NCI-H82 (cell line): ENCODE results near the gene AURKB.
"Not testable (repeated sequence)": the region's sequence is repeated elsewhere in the genome, so short reads cannot be mapped to it uniquely, and the experiment has no call there.

Source experiments
- DNase-seq: peaks from one replicate; lab custom pipeline; 2025; lab: John Stamatoyannopoulos, UW

Gene AURKB

DNA sequence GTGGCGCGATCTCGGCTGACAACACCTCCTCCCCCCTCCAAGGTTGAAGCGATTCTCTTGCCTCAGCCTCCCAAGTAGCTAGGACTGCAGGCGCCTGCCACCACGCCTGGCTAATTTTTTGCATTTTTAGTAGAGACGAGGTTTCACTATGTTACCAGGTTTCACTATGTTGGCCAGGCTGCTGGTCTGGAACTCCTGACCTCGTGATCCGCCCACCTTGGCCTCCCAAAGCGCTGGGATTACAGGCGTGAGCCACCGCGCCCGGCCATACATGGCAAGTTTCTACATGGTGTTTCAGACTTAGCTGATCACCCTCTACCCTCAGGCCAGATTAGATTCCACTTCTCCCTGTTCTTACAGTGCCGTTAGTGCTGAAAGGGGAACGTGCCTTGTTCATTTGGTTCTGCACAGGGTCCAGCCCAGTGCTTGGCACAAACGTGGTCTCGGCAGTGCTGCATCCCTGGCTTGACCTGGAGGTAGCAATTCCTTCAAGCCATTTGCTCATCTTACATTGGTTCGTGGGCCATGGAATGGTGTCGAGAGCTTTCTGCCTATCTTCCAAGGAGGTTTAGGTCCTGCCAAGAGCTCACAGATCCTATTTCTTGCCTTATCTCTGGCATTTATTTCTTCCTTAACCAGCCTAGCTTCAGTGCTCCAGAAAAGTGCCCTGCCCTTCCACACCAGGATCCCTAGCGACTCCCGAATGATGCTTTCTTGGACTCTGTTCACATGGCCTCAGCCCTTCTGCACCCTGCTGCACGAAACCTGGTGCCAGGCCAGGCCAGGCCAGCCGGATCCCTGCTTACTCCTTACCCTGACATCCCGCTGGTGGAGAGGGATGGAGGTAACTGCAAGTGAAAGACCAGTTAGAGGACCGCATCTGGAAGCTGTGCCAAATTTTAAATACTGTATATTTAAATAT lies 14.8 kb upstream of the AURKB start:
- no peak for DNase-seq

DNA sequence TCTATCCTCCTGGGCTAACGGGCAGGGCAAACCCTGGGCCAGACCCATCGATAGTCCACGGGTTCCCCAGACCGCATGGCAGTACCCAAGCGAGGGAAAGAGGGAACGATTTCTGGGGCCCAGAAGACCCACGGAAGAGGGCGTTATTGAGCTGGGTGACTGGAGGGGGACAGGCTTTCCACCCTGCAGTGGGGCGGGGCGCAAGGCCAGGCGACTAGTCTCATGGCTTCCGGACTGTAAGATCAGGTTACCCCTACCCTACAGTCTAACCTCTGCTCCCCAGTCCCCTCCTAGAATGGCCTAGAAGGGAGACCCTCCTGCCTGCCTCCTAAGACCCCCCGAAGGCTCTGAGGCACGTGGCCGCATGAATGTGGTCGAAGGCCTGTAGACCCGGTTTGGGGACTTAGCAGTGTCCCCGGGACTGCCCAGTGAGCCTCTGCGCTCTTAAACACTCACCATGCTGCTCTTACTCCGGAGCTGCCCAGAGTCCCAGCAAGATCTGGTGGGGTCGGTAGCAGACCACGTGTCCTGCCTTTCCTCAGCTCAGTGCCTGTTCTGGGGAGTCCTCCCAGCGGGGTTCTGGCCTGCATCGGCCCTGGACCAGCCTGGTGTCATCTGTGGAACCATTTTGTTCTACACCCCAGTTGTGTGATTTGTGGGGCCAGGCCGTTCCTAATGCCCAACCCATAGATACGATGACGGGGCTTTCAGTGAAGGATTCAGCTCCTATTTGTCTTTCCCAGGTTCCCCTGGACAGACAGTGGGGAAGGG lies 13.2 kb upstream of the AURKB start:
- peak; percentile 93 for DNase-seq

DNA sequence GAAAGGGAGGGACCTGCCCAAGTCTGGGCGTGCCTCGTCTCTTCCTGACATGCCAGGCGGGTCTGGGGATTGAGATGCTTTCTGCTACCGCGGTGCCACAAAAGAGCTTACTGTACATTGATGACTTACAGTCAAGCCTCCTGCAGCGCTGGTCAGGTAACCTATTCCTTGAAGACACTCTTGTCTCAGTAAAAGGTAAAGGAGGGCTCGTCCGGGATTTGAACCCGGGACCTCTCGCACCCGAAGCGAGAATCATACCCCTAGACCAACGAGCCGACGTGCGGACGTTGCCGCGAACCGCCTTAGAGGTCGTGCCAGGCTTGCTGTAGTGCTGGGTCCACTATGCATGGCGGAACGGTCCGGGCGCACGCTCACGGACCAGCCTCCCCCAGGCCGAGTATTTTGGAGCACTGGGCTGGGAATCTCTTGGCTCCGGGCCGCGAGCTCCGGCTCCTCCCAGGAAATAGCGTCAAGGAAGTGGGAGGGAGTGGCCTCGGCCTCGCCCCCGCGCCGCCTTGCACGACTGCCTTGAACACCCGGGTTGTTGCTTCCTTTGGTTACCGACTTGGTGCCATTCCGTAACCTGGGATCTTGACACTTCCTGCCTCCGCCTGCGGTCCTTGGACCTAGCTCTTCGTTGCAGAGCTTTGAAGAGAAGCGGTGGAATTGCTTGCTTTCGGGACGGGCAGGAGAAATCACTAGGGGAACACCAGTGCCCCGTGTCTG lies 12.4 kb upstream of the AURKB start:
- DNase-seq = peak; percentile 97

DNA sequence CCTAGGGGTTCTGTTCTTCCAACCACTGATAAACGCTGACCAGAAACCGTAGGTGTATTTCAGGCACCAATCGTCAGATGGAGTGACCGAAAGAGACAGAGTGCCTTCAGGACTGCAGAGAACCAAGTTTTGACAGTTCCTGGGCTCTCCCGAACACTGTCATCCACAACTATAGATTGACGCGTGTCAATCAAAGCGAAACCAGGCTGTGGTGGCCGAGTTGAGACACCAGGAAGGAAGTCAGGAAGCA lies 11.9 kb upstream of the AURKB start:
- DNase-seq = no peak

DNA sequence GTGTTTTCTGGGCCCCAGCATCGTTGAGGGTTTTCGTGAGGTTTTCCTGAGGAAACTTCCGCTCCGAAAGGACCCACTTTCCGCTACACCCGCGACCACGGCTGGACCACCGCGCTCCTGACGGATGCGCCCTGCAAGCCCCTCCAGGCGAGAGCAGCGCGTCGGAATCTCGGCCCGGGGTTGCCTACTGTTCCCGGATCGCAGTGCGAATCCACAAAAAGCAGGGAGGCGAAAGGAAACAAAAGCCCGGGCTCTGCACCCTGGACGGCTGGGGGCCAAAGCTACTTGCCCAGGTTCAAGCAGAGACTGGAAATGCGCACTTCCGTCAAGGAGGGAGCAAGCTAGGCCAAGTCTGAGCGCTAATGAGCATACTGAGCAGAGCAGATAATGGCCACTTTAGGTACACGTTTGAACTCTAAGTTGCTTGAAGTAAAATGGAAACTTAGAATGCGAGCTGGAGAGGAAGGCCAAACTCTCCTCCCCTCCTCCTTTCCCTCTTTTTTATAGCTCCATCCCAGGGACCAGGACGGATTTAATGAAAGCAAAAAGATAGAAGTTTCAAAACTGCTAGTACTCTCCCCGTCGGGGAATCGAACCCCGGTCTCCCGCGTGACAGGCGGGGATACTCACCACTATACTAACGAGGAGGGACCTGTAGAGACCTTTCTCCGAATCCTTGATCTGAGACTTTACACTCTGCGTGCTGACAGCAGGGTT lies 11.4 kb upstream of the AURKB start:
- peak; percentile 95 for DNase-seq

DNA sequence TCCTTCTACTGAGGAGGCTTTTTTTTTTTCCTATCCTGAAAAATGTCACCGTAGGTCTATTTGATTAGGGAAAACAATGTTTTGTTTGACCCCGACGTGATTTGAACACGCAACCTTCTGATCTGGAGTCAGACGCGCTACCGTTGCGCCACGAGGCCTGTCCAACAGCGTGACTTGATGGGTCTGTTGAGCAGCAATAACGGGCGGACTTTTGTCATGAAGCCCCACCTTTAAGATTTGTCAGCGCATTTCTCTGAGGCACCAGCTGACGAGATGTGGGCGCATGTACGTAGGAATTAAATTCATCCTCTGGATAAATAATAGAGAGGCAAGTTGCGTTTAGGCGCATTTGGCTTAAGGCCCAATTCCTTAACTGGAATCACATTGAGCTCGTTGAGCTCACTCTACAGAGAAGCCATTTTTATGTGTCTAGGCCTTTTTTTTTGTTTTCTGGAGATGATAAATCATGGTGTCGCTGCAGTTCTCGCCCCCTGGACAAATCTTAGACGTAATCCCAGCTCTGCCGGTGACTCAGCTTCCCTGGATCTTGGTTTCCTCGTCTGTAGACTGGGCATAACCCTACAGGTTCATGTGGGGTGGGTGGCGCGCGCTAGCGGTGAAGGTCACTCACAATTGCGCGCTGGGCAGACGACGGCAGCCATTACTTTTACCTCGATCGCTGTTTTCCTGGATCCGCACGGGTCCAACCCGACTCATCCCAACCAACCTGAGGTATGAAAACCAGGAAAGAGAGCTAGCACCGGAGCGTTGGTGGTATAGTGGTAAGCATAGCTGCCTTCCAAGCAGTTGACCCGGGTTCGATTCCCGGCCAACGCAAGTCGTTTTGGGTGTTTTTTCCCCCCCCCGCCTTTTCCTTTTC lies 10.6 kb upstream of the AURKB start:
- DNase-seq = peak; percentile 97

DNA sequence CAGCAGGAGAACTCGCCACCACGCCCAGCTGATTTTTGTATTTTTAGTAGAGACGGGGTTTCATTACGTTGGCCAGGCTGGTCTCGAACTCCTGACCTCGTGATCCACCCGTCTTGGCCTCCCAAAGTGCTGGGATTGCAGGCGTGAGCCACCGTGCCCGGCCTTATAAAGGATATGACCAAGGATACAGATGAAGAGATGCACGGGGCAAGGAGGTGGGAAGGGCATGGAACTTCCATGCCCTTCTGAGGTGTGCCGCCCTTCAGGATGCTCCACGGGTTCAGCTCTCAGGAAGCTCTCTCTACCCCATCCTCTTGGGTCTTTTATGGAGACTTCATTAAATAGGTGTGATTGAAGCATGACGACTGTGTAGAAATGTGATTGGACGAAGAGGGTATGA lies 3.6 kb upstream of the AURKB start:
- not testable (repeated sequence) for DNase-seq

DNA sequence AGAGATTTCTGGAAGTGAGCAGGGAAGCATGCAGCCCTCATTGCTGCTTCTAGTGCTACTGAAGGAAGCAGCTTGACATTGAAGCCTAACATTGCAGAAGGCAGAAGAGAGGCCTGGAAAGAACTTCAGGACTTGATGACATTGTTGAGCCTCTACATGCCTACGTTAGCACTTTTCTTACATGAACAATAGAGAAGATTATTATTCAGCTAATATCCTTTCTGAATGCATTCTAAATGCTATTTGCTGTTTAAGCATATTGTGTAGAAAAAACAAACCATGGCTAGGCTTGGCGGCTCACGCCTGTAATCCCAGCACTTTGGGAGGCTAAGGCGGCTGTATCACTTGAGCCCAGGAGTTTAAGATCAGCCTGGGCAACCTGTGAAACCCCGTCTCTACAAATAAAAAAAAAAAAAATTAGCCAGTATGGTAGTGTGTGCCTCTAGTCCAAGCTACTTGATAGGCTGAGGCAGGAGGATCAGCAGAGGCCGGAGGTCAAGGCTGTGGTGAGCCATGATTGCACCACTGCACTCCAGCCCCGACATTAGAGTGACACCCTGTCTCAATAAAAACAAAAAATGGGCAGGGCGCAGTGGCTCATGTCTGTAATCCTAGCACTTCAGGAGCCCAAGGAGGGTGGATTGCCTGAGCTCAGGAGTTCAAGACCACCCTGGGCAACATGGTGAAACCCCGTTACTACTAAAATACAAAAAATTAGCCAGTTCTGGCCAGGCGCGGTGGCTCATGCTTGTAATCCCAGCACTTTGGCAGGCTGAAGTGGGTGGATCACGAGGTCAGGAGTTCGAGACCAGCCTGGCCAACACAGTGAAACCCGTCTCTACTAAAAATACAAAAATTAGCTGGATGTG lies 2.2 kb upstream of the AURKB start:
- DNase-seq = peak; percentile 69

DNA sequence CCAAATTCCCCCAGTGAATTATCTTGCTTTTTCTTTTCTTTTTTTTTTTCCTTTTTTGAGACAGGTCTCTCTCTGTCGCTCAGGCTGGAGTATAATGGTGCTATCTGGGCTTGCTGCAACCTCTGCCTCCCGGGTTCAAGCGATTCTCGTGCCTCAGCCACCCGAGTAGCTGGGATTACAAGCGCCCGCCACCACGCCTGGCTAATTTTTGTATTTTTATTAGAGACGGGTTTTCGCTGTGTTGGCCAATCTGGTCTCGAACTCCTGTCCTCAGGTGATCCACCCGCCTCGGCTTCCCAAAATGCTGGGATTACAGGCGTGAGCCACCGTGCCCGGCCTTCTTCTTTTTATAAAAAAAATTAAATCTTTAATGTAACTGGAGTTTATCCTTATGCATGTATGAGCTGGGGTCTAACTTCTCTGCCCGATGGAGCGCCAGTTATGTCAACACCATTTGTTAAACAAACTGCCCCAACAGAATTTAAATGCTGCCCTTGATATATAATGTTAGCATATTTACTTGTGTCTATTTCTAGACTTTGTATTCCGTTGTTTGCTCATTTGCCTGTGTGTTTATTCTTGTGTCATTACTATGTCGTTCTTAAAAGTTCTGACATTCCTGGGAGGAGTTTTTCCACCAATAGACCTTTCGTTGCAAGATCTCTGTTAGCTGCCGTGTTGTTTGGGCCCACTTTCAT lies 535 bp upstream of the AURKB start:
- no peak for DNase-seq

DNA sequence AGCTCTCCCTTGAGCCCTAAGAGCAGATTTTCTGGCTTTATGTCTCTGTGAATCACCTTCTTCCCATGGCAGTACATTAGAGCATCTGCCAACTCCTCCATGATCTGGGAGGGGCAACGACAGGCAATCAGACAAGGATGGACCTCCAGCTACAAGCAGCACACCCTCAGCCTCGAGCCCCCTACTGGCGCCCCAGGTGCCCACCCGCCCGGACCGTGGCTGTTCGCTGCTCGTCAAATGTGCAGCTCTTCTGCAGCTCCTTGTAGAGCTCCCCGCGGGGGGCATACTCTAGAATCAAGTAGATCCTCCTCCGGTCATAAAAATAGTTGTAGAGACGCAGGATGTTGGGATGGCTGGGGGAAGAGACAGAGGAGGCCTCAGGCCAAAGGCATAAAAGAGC lies 3.8 kb downstream of the AURKB start:
- DNase-seq = no peak

DNA sequence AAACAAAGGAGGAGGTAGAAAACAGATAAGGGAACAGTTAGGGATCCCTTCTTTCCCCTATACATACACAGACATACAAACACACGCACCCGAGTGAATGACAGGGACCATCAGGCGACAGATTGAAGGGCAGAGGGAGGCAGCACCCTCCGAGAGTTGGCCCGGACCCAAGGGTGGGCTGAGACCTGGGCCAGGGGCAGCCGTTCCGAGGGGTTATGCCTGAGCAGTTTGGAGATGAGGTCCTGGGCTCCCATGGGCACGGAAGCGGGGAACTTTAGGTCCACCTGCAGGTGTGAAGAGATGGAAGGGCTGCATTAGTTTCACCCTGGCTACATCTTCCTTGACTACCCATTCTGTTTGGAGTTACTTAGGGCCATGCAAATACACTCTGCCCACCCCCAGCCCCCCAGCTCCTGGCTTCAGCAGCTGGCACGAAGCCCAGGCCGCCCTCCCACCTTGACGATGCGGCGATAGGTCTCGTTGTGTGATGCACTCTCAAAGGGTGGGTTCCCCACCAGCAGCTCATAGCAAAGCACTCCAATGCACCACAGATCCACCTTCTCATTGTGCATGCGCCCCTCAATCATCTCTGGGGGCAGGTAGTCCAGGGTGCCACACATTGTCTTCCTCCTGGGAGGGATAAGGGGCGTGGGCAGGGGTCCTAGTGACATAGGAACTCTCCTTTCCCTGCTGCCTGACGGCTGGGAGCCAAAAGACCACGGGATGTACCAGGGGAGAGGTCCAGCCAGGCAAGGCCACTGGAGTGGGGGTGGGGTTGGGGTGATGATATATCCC lies 5.4 kb downstream of the AURKB start:
- no peak for DNase-seq

DNA sequence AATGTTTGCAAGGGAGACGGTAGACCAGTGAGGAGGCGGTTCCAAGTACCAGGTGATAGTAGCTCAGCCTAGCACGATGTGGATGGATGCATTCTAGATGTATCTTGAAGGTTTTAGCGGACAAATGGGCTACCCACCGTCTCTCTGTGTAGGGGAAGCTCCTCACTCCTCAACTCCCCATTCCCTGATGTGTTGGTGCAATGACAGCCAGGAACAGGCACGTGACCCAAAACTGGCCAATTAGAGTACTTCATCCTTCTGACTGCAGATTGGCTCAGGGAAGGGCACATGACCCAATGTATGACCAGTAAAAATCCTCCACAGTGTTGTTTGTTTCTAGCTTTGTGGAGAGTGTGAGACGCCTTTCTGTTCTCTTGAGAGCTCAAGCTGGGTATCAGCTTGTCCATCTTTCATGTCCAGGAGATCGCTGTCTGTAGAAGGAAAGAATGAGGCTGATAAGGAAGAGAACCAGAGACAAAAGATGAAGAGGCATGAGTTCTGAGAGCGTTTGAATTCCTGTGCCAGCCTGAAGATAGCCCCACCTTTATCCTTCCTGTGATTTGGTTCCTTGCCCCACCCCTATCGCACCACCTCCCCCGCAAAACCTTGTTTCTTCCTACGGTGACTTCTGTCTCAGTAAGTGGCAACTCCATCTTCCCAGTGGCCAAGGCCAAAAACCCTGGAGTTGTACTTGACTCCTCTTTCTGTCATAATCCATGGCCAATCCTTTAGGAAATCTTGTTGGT lies 18.1 kb downstream of the AURKB start:
- DNase-seq = peak; percentile 98

DNA sequence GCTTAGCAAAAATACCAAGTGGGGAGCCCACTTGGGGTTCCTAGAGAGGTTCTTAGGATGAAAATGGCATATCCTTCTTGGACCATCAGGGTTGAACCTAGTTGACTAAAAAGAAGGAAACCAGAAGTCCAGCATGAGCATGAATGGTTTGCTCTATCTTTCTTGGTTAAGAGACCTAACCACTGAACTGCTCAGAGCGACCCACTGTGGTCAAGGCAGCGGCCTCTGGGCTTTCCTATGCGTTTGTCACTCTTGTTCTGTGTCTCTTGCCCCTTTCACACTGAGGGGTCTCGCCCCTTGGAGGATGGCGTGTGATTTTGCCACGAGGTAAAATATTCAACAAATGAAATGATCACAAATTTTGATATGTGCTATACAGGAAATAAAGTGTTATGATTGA lies 19.9 kb downstream of the AURKB start:
- no peak for DNase-seq

DNA sequence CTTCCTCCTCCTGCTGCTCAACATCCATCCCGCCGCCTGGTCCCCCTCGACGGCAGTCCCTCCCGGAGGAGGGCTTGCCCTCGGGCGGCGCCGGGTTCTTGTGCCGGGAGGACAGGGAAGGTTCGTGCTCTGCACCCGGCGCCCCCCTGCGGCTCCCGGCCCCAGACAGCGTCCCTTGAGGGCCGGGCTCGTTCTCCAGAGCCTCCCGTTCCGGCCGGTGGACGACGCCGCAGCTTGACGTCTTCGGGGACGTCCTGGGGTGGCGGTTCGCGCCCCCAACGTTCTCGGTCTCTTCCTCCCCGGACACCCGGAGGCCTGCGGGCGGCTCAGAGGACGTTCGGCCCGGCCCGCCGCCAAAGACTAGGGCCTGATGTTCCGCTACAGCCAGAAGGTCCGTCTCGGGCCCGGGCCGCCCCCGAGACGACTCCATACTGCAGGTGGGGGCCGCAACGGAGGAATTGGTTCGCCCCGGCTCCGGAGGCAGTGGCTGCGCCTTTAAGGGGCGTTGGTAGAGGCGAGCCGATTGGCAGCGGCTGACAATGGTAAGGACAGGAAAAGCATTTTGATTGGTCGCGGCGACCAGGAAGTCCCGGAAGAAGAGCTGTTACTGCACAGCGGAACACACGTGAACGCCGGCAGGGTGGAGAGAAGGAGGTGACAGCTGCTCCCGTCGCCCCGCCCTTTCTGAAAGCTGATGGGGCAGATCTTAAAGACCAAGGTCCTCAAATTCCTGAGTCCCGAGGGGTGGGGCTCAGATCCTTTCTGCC lies 20.5 kb downstream of the AURKB start, which contains the start of gene BORCS6:
Gene BORCS6 (minus strand): TSS at position 470 of the 767 bp plus-strand sequence. CDS start 40 bp downstream, at position 430.
- peak; percentile 100 for DNase-seq

DNA sequence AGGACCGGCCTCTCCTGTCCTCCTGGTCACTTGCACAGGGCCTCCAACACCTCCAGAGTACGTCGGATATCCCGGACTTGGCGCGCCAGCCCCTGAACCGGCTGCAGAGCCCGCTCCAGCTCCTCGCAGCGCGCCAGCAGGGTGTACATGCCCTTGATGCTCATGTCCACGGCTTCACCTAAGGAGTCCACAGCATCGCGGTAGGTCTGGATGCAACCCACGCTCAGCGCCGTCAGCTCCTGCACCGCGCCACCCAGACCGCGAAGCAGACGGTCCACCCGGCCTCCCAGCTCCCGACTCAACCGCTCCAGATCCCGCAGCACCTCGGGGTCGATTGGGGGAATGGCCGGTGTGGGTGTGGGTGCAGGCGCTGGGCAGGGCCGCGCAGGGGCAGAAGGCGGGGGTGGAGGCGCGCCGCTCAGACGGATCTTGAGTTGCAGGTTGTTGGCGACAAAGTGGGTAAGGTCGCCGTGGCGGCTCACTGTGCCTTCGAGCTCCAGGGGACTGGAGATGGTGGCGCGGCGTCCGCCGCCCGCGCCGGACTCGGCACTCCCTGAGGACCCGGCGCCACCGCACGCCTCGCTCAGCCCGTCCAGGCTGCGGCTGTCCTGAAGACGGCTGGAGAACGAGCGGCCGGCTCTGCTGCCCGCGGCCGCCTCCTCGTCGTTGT lies 21.2 kb downstream of the AURKB start:
- DNase-seq = peak; percentile 62

DNA sequence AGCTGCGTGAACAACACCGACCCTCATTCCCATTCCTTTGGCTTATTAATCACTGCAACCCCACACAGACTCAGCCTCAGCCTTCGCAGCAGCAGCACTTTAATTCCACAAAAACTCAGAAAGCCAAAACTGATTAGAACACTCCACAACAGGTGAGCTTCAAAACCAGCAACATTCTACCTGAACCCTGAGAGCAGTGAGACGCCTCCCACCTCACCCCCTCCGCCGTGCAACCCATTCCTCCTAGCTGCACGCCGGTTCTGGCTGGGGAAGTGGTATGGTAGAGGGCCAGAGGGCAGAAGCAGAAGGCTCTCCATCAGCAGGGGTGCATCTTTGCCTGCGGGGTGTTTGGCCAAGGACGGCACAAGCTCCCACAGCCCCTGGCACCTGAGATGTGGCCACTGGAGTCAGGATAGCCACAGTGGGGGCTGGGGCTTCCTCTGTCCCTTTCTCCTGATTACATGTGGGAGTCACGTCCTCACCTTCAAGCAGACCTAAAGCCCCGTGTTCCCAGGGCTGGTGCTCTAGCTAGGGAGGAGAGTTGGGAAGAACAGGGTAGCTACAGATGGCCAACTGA lies 22.0 kb downstream of the AURKB start:
- DNase-seq = no peak
